Sigmoid colon (tissue), 7 donors: ENCODE data around the gene SMCO3. TPM values are rescaled to one million over a fixed set of nuclear protein-coding genes. Genes with fewer than 3 reads are reported as not detected.

Experiments
- DNase-seq: peaks from one replicate; pipeline ENCODE4 v3.0.0-alpha.2; 2019
- H3K27ac ChIP-seq, 4 donors: fragments of 200-600 bp; sonication (generic); one replicate each; pipeline ENCODE4 v1.5.1; 2016 to 2019; ENCODE audit warnings: mild to moderate bottlenecking in 1 of 4
- H3K27me3 ChIP-seq, 3 donors: fragments of 200-600 bp; sonication (generic); one replicate each; pipeline ENCODE4 v1.5.1; 2019; ENCODE audit warnings: mild to moderate bottlenecking in 1 of 3
- H3K36me3 ChIP-seq, 4 donors: fragments of 200-600 bp; sonication (generic); one replicate each; pipeline ENCODE4 v1.5.1; 2016 to 2019
- H3K4me1 ChIP-seq, 4 donors: fragments of 200-600 bp; sonication (generic); one replicate each; pipeline ENCODE4 v1.5.1; 2017 to 2019
- H3K4me3 ChIP-seq, 4 donors: fragments of 200-600 bp; sonication (generic); one replicate each; pipeline ENCODE4 v1.5.1; 2017 to 2019; ENCODE audit warnings: mild to moderate bottlenecking in 2 of 4, moderate library complexity in 1 of 4
- H3K9me3 ChIP-seq, 4 donors: fragments of 200-600 bp in 3 of 4; sonication (generic) in 3 of 4; one replicate each; pipeline versions ENCODE4 v1.5.1 to v1.6.1; 2013 to 2019
- EP300 ChIP-seq, 4 donors: sonication (generic); formaldehyde crosslinking; IDR thresholded peaks; one replicate each; pipeline ENCODE4 v1.6.1; 2017; ENCODE audit warnings: antibody characterized with exemption in 4 of 4
- POLR2A ChIP-seq, 2 donors: fragments of 450-650 bp; IDR thresholded peaks; one replicate each; pipeline ENCODE4 v1.6.1; 2016; ENCODE audit warnings: antibody characterized with exemption in 2 of 2, mild to moderate bottlenecking in 2 of 2, moderate library complexity in 2 of 2
- POLR2AphosphoS5 ChIP-seq, 4 donors: sonication (generic); formaldehyde crosslinking; IDR thresholded peaks; one replicate each; pipeline ENCODE4 v1.6.1; 2017; ENCODE audit warnings: antibody characterized with exemption in 4 of 4
- WGBS, 2 donors: extraction: QIAGEN DNeasy Blood & Tissue Kit; methylation state at CpG; one replicate each; pipeline ENCODE4 v1.1.7; 2013; 5-methylcytosine and 5-hydroxymethylcytosine counted together
- intact Hi-C: fragments of 100-400 bp; cut with DNase I; formaldehyde crosslinking; loops from one replicate; pipeline ENCODE4 v1.15.1; 2023
- polyA plus RNA-seq, 3 donors: library from polyadenylated mRNA; stranded (reverse); fragments of 200-250 nt; gene quantifications; one replicate each; pipeline ENCODE4 v1.2.3, GENCODE V29; 2013
- total RNA-seq, 4 donors: library from RNA; depleted of rRNA; stranded (reverse); fragments of >200 nt; gene quantifications; one replicate each; pipeline ENCODE4 v1.1.0, GENCODE V29; 2016
- TF ChIP-seq, protein P1 (sequence below), 4 experiments: fragments of 450-650 bp in 3 of 4; fragments of 200-600 bp in 1 of 4; IDR thresholded peaks; one replicate each; pipeline ENCODE4 v1.5.1; 2016 to 2019; ENCODE audit warnings: antibody characterized with exemption in 4 of 4, mild to moderate bottlenecking in 3 of 4, moderate library complexity in 2 of 4
- donor health status: healthy with polysubstance abuse.
- donor health status: Bipolar disorder and iron deficiency.
- donor health status: healthy.

The SMCO3 gene
- total and polyA plus RNA-seq, 7 donors: 0.09 to 1.1 (median 0.36) TPM; not detected in 3

- Histone ChIP-seq H3K36me3 (no peaks in the 10 kb centered on the region), H3K4me3 (no peak overlapping the region), H3K4me1 (peaks cover 0 to 34% (median 29%) of the 10 kb centered on the region in 4 donors), H3K27me3 (no peaks in the 10 kb centered on the region), H3K27ac (peak overlapping the region; percentile 9 to 30 (median 18)), H3K9me3 (no peaks in the 10 kb centered on the region)
- no peak for DNase-seq
- intact Hi-C loops: loop anchor here (10.0 kb wide), 3 partner anchors 299 to 739 kb away; no protein-coding TSS in a partner anchor
- WGBS, 2 donors: 34 to 49% methylated on average over 3 of the region's 3 CpGs
- no peak for TF ChIP-seq POLR2AphosphoS5 (IDR thresholded peaks at IDR 0.05)
- TF ChIP-seq, protein P1, sequence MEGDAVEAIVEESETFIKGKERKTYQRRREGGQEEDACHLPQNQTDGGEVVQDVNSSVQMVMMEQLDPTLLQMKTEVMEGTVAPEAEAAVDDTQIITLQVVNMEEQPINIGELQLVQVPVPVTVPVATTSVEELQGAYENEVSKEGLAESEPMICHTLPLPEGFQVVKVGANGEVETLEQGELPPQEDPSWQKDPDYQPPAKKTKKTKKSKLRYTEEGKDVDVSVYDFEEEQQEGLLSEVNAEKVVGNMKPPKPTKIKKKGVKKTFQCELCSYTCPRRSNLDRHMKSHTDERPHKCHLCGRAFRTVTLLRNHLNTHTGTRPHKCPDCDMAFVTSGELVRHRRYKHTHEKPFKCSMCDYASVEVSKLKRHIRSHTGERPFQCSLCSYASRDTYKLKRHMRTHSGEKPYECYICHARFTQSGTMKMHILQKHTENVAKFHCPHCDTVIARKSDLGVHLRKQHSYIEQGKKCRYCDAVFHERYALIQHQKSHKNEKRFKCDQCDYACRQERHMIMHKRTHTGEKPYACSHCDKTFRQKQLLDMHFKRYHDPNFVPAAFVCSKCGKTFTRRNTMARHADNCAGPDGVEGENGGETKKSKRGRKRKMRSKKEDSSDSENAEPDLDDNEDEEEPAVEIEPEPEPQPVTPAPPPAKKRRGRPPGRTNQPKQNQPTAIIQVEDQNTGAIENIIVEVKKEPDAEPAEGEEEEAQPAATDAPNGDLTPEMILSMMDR (IDR thresholded peaks at IDR 0.05): no peak
- no peak for TF ChIP-seq POLR2A (IDR thresholded peaks at IDR 0.05)
These were observed 32.1 kb upstream of the SMCO3 start for GRCh38 chr12:14846042-14846587.

GRCh38 chr12:14845350-14845750 lies 31.4 kb upstream of the SMCO3 start:
- Histone ChIP-seq H3K4me3 (no peak overlapping the region), H3K4me1 (peaks cover 0 to 39% (median 30%) of the 10 kb centered on the region in 4 donors), H3K27ac (peak overlapping the region in 2 of 4 donors; percentile 9 to 18), H3K27me3 (no peaks in the 10 kb centered on the region), H3K9me3 (no peaks in the 10 kb centered on the region), H3K36me3 (no peaks in the 10 kb centered on the region)
- TF ChIP-seq, protein P1 (IDR thresholded peaks at IDR 0.05): peak; percentile 68 to 91 (median 86)
- TF ChIP-seq POLR2AphosphoS5 (IDR thresholded peaks at IDR 0.05): no peak
- intact Hi-C loops: loop anchor here (1.0 to 10.0 kb wide), 6 partner anchors 150 to 739 kb away; partner anchors contain the start of gene RERG
- WGBS, 2 donors: 20 to 22% methylated on average over 3 of the region's 3 CpGs
- DNase-seq: no peak

- no peaks in the 10 kb centered on the region for H3K36me3 ChIP-seq
- intact Hi-C loops: loop anchor here (2.0 to 10.0 kb wide), 5 partner anchors 300 to 740 kb away; partner anchors contain the start of gene RERG
- DNase-seq: no peak
- H3K9me3 ChIP-seq: no peaks in the 10 kb centered on the region
- no peak overlapping the region for H3K27ac ChIP-seq
- H3K4me3 ChIP-seq: no peak overlapping the region
- peaks cover 0 to 40% (median 30%) of the 10 kb centered on the region in 4 donors for H3K4me1 ChIP-seq
- TF ChIP-seq POLR2A (IDR thresholded peaks at IDR 0.05) (no peak), POLR2AphosphoS5 (IDR thresholded peaks at IDR 0.05) (no peak), EP300 (IDR thresholded peaks at IDR 0.05) (no peak)
- TF ChIP-seq, protein P1 (IDR thresholded peaks at IDR 0.05): no peak
- no peaks in the 10 kb centered on the region for H3K27me3 ChIP-seq
These were observed 30.4 kb upstream of the SMCO3 start for GRCh38 chr12:14844401-14844800.

DNA sequence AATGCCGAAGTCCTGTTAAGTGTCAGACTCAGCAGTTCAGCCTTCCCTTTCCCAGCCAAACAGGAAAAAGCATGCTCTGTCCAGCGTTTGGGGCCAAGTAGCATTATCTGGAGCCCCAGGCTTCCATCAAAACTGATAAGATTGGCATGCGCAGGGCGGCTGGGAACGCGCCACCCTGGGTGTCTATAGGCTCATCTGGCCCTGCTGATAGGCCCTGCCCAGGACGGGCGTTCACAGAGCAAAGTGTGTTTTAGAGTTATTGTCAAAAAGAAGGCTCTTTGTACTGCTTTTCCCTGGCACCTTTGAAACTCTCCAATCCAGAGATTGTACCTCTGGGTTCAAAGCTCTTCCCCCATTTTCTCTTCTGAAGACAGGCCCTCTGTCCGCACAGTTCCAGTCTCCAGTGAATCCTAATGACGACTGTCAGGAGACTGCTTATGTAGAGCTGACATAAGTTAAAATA lies 29.5 kb upstream of the SMCO3 start, which contains the start of gene ART4:
ART4 (minus strand) TSS at position 102 of the 463 bp plus-strand sequence. CDS start 413 bp downstream, outside the sequence.
- intact Hi-C loops: loop anchor here (2.0 to 10.0 kb wide), 4 partner anchors 49 to 741 kb away; no protein-coding TSS in a partner anchor
- H3K9me3 ChIP-seq: no peaks in the 10 kb centered on the region
- H3K36me3 ChIP-seq: no peaks in the 10 kb centered on the region
- 81 to 85% methylated on average over 10 of the region's 10 CpGs for WGBS, 2 donors
- peaks cover 0 to 35% (median 29%) of the 10 kb centered on the region in 4 donors for H3K4me1 ChIP-seq
- no peak for DNase-seq
- TF ChIP-seq, protein P1 (IDR thresholded peaks at IDR 0.05): no peak
- H3K27ac ChIP-seq: peak within 1 kb of the TSS; percentile 58 to 65 (median 60)
- H3K27me3 ChIP-seq: no peaks in the 10 kb centered on the region
- no peak within 1 kb of the TSS for H3K4me3 ChIP-seq
